NCI-H226 (cell line): ENCODE results near the gene ZNF281.
A peak's percentile ranks its signal among the peaks of the same experiment; 100 is the strongest.

ENCODE experiments used
- DNase-seq: peaks from one replicate; pipeline ENCODE4 v3.0.0-alpha.2; 2015

ZNF281 gene

GRCh38 chr1:200388791-200389190 lies 21.0 kb downstream of the ZNF281 start:
- DNase-seq = no peak

DNA sequence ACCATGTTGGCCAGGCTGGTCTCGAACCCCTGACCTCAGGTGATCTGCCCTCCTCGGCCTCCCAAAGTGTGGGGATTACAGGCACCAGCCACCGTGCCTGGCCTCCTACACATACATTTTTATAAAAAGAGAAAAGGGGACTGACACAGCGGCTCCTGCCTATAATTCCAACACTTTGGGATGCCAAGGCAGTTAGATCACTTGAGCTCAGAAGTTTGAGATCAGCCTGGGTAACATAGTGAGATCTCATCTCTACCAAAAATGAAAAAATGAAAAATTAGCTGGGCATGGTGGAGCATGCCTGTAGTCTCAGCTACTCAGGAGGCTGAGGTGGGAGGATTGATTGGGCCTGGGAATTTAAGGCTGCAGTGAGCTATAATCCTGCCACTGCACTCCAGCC lies 23.4 kb downstream of the ZNF281 start:
- DNase-seq = peak; percentile 58

DNA sequence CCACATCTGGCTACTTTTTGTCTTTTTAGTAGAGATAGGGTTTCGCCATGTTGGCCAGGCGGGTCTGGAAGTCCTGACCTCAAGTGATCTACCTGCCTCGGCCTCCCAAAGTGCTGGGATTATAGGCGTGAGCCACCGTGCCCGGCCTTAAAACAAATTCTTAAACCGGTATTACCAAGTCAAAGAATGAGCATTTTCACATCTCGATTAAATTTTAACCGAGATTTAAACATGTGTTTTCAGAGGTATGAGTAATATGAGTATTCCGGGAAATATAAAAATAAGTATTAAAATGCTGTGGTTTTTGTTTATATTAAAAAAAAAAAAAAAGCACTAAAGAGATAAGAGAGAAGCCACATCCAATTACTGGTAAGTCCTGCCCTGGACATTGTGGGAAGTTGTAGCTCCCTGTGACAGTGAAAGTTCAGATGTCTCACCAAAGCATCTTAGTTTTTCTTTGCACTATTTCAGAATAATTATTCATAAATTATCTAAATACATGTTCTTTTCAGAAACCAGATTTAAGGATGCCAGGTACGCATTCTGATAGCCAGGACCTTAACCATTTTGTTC lies 24.9 kb downstream of the ZNF281 start:
- no peak for DNase-seq

- DNase-seq = no peak
Measured at GRCh38 chr1:200381256-200381984, 28.4 kb downstream of the ZNF281 start.

- DNase-seq = no peak
Measured at GRCh38 chr1:200380589-200381021, 29.2 kb downstream of the ZNF281 start.

- DNase-seq = no peak
Measured at GRCh38 chr1:200379940-200380588, 29.8 kb downstream of the ZNF281 start.

- DNase-seq = peak; percentile 76
Measured at GRCh38 chr1:200379432-200379757, 30.4 kb downstream of the ZNF281 start.

DNA sequence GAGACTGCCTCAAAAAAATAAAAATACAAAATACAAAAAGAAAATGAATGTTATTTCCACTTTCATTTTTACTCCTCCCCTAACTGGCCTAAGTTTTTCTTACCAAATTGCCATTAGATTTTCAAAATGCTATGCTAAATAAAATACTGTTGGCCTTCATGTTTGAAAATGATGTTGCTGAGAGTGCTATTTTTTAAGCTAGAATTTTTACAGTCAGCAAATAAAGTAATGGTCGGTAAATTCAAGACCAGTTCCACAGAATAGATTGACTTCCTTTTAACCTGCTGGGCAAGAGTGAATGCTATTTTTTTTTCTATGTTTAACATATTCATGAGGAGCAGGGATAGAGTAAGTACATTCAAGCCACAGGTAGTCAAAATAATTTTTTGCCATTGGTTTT lies 31.7 kb downstream of the ZNF281 start:
- no peak for DNase-seq

- DNase-seq = peak; percentile 63
Measured at GRCh38 chr1:200376528-200376927, 33.3 kb downstream of the ZNF281 start.

DNA sequence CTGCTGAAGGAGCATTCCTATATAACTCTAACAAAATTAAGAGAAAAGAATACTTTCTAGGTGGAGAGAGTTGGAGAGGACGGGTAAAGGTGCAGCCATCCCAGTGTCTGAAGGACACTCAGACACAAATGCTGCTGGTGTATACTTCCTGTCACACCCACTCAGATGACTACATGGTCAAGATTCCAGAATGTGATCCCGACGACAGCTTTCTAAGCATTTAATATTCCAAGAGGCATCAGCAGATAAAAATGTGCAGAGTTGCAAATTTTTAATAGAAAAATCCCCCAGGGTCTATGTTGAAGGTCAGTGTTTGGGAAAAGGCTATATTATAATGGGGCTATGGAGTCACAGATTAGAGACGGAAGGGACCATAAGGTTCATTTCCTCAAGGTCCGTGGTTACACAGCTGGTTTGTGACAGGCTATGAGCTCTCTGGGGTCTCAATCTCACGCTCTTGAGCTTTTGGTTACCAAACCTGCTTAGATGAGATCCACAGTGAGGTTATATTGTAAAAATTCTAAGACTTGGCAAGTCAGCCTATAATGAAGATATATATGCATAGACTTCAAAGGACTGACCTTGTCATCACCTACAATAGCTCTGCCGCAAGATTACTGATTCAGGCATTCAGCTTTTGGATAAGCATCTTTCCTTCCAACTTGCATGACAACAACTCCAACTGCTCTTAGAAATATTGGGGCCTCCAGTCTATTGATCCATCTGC lies 35.1 kb downstream of the ZNF281 start:
- DNase-seq = no peak

- no peak for DNase-seq
Measured at GRCh38 chr1:200373811-200374231, 36.0 kb downstream of the ZNF281 start.

DNA sequence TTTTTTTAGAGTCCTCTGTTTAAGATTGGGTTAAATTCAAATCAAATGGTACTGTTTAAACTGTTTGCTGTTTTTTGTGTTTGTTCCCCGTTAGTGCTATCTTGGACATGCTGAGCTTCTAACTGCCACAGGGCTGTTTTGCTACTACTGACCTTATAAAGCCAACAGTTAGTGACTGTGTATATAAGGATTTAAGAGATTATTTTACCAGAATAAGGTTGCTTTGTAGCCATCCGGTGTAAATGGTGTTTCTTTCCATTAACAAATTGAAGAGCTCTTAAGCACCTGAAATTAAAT lies 37.0 kb downstream of the ZNF281 start:
- no peak for DNase-seq

DNA sequence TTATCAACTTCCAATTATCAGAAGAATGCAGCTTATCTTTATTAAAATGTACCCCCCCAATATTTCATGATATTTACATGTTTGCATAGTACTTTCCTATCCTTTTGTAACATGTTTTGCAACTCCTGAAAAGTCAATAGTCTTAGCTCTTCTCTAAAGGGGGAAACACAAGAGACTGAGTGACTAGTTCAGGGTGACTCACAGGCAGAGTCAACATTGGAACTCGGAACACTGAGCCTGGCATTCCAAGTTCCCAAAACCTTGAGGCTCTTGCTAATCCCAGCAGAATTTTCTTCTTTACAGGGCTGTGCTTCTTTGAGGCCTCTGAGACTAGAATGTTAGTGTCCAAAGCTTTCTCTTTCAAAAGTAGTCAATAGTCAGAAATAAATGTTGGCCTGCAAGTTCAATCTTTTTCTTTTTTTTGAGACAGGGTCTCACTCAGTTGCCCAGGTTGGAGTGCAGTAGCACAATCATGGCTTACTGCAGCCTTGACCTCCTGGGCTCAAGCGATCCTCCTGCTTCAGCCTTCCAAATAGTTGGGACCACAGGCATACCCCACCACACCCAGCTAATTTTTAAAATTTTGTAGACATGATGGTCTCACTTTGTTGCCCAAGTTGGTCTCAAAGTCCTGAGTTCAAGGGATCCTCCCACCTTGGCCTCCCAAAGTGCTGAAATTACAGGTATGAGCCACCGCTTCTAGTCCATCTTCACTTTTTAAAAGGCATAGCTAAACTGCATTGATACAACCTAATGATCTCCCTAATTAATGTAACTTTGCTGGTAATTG lies 37.5 kb downstream of the ZNF281 start:
- peak; percentile 31 for DNase-seq

DNA sequence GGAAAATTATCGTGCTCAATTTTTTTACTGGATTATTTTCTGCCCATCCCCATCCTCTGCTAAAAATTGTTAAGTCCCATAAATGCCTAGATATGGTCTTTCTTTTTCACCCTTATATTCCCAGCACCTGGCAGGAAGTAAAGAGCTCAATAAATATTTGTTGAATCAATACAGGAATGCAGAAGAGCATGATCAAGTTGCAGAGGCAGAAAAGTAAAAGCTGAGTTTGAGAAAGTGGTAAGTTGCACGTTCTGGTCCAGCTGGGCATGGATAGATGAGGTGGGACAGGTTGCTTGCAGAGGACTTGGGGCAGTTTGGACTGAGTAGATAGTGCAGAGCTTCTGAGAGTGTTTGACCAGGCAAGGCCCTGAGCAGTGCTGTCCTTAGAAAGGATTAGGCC lies 40.1 kb downstream of the ZNF281 start:
- DNase-seq = no peak

GRCh38 chr1:200369131-200369530 lies 40.7 kb downstream of the ZNF281 start:
- DNase-seq = no peak

- no peak for DNase-seq
Measured at GRCh38 chr1:200368556-200368955, 41.3 kb downstream of the ZNF281 start.

DNA sequence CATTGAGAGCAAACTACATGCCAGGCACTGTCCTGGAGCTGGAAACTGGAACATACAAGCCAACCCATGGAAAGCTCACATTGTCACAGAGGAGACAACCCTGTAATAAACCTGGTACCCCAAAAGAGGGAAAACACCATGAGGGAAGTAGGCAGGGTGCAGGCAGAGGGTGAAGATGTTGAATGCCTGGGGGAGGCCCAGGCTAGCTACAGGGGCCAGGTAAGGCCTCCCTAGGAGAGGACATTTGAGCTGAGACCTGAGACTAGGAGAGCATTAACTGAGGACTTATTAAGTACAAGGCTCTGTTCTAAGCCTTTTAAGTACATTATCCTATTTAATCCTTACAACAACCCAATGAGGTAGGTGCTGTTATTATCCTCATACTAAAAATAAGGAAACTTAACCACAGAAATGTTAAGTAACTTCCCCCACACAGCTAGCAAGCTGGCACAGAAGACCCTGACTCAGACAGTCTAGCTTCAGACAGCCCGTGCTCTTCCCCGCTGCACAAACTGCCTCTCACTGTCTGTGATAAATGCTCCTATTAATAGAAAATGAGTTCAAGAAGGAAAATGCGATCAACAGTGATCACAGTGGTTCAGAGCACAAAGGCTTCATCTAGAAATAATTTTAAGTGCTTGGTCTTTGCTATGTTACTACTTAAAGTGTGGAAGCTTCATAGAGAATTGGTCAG lies 41.8 kb downstream of the ZNF281 start:
- DNase-seq = peak; percentile 8

- DNase-seq = no peak
Measured at GRCh38 chr1:200366577-200367253, 43.1 kb downstream of the ZNF281 start.

DNA sequence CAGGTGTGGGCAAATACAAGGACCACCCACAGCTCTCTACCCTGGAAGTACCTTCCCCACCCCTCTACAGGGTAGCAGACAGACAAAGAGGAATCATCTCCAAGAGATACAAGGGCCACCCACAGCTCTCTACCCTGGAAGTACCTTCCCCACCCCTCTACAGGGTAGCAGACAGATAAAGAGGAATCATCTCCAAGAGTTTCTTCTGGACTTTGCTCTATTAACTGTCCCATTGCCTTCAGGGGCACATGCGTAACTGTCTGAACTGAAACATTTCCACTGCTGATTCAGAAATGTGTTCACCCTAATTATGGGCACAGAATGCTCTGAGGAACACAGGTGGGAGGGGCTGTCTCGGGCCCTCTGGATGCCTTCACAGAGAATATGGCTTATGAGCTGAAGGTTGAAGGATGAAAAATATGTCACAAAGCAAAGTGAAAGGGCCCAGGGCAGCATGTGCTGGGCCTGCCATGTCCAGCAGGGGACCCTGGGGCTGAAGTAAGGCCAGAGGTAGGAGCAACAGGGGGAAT lies 43.9 kb downstream of the ZNF281 start:
- no peak for DNase-seq

DNA sequence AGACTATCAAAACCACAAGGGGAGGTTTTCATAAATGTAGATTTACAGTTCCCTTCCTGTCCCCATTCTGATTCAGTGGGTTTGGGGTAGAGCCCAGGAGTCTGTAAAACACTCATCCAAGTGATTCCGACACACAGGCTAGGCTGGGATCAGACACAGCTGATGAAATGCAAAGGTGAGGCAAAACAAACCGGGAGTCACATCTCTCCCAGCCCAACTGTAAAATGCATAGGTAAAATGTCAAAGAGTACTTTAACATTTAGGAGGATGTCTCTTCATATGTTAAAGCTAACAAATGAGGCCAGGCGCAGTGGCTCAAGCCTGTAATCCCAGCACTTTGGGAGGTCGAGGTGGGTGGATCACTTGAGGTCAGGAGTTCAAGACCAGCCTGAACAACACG lies 45.0 kb downstream of the ZNF281 start:
- DNase-seq = peak; percentile 26

GRCh38 chr1:200364091-200364759 lies 45.6 kb downstream of the ZNF281 start:
- DNase-seq = peak; percentile 17
